Measurements from ENCODE around the gene CDIPT. TPM values are rescaled to one million over a fixed set of nuclear protein-coding genes. Genes with fewer than 3 reads are reported as not detected.
"Not testable (repeated sequence)": the region's sequence is repeated elsewhere in the genome, so short reads cannot be mapped to it uniquely, and the experiment has no call there.

Gene CDIPT
- total RNA-seq, 1 experiment from 2014 or later = 65.5 TPM

GRCh38 chr16:29898135-29898803 lies 35.2 kb upstream of the CDIPT start:
- no peak for DNase-seq (ENCODE audit: extremely low read depth, low read depth)

- no peak for DNase-seq (ENCODE audit: extremely low read depth, low read depth)
These were observed 34.3 kb upstream of the CDIPT start for GRCh38 chr16:29897333-29897732.

GRCh38 chr16:29896841-29897240 lies 33.8 kb upstream of the CDIPT start:
- no peak for DNase-seq (ENCODE audit: extremely low read depth, low read depth)

GRCh38 chr16:29894352-29894751 lies 31.3 kb upstream of the CDIPT start:
- DNase-seq (ENCODE audit: extremely low read depth, low read depth) = no peak

- no peak for DNase-seq (ENCODE audit: extremely low read depth, low read depth)
These were observed 30.5 kb upstream of the CDIPT start for GRCh38 chr16:29893553-29893952.

- no peak for DNase-seq (ENCODE audit: extremely low read depth, low read depth)
These were observed 29.4 kb upstream of the CDIPT start for GRCh38 chr16:29892458-29892813.

GRCh38 chr16:29891525-29892457 lies 28.8 kb upstream of the CDIPT start:
- no peak for DNase-seq (ENCODE audit: extremely low read depth, low read depth)

GRCh38 chr16:29889372-29889771 lies 26.3 kb upstream of the CDIPT start:
- not testable (repeated sequence) for DNase-seq (ENCODE audit: extremely low read depth, low read depth)

GRCh38 chr16:29883987-29884386 lies 21.0 kb upstream of the CDIPT start:
- no peak for DNase-seq (ENCODE audit: extremely low read depth, low read depth)

GRCh38 chr16:29881050-29881449 lies 18.0 kb upstream of the CDIPT start:
- DNase-seq (ENCODE audit: extremely low read depth, low read depth) = no peak

GRCh38 chr16:29878172-29878571 lies 15.1 kb upstream of the CDIPT start:
- no peak for DNase-seq (ENCODE audit: extremely low read depth, low read depth)

- no peak for DNase-seq (ENCODE audit: extremely low read depth, low read depth)
These were observed 14.4 kb upstream of the CDIPT start for GRCh38 chr16:29877266-29877961.

GRCh38 chr16:29876594-29877249 lies 13.7 kb upstream of the CDIPT start:
- DNase-seq (ENCODE audit: extremely low read depth, low read depth) = no peak

- DNase-seq (ENCODE audit: extremely low read depth, low read depth) = no peak
These were observed 13.2 kb upstream of the CDIPT start for GRCh38 chr16:29876217-29876593.

GRCh38 chr16:29875206-29875605 lies 12.2 kb upstream of the CDIPT start:
- no peak for DNase-seq (ENCODE audit: extremely low read depth, low read depth)

- DNase-seq (ENCODE audit: extremely low read depth, low read depth) = no peak
These were observed 10.3 kb upstream of the CDIPT start for GRCh38 chr16:29873319-29873718.

GRCh38 chr16:29871822-29872546 lies 9.0 kb upstream of the CDIPT start:
- DNase-seq (ENCODE audit: extremely low read depth, low read depth) = no peak

GRCh38 chr16:29869067-29869466 lies 6.0 kb upstream of the CDIPT start:
- DNase-seq (ENCODE audit: extremely low read depth, low read depth) = not testable (repeated sequence)

GRCh38 chr16:29868396-29869009 lies 5.5 kb upstream of the CDIPT start:
- no peak for DNase-seq (ENCODE audit: extremely low read depth, low read depth)

- no peak for DNase-seq (ENCODE audit: extremely low read depth, low read depth)
These were observed 1.2 kb upstream of the CDIPT start for GRCh38 chr16:29864205-29864604.

All from NCI-H460 (cell line).